H9 (cell line): ENCODE data around the gene MAGI1. TPM values are rescaled to one million over a fixed set of nuclear protein-coding genes. Genes with fewer than 3 reads are reported as not detected.

ENCODE experiments used
- DNase-seq: peaks from one replicate; pipeline ENCODE4 v3.0.0-alpha.2; 2017
- H2AFZ ChIP-seq: one replicate; pipeline ENCODE4 v1.6.1; 2013; ENCODE audit warnings: mild to moderate bottlenecking, low read length, control low read depth, moderate library complexity
- H2AK5ac ChIP-seq: 2 replicates; pipeline ENCODE4 v1.6.1; 2013; ENCODE audit warnings: low read length, control low read depth, mixed read lengths; ENCODE audit not compliant: insufficient read length
- H2BK120ac ChIP-seq: one replicate; pipeline ENCODE4 v1.6.1; 2013; ENCODE audit warnings: low read depth, mild to moderate bottlenecking, low read length, control low read depth, inconsistent platforms; ENCODE audit not compliant: poor library complexity, severe bottlenecking
- H2BK12ac ChIP-seq: 2 replicates; pipeline ENCODE4 v1.6.1; 2013; ENCODE audit warnings: low read length, control low read depth, mixed read lengths, low read depth; ENCODE audit not compliant: insufficient read length
- H2BK15ac ChIP-seq: 2 replicates; pipeline ENCODE4 v1.6.1; 2013; ENCODE audit warnings: low read depth, low read length, control low read depth
- H2BK20ac ChIP-seq: one replicate; pipeline ENCODE4 v1.6.1; 2013; ENCODE audit warnings: low read depth, mild to moderate bottlenecking, low read length, control low read depth, inconsistent platforms; ENCODE audit not compliant: poor library complexity, severe bottlenecking
- H2BK5ac ChIP-seq: 2 replicates; pipeline ENCODE4 v1.6.1; 2013; ENCODE audit warnings: low read length, control low read depth, mixed read lengths; ENCODE audit not compliant: insufficient read length
- H3K14ac ChIP-seq: 2 replicates; pipeline ENCODE4 v1.6.1; 2013; ENCODE audit warnings: low read length, control low read depth; ENCODE audit not compliant: insufficient read depth
- H3K18ac ChIP-seq: 2 replicates; pipeline ENCODE4 v1.6.1; 2013; ENCODE audit warnings: low read depth, mild to moderate bottlenecking, mixed read lengths, low read length, control low read depth; ENCODE audit not compliant: insufficient read length
- H3K23ac ChIP-seq: 2 replicates; pipeline ENCODE4 v1.6.1; 2013; ENCODE audit warnings: low read length, control low read depth, mixed read lengths, low read depth; ENCODE audit not compliant: insufficient read length
- H3K23me2 ChIP-seq: 2 replicates; pipeline ENCODE4 v1.6.1; 2013; ENCODE audit warnings: low read depth, mild to moderate bottlenecking, mixed read lengths, low read length, control low read depth; ENCODE audit not compliant: insufficient read length, poor library complexity, severe bottlenecking
- H3K27ac ChIP-seq: 2 replicates; pipeline ENCODE4 v1.5.1; 2013; ENCODE audit warnings: low read length, control low read depth, mixed read lengths, low read depth; ENCODE audit not compliant: insufficient read length
- H3K27me3 ChIP-seq: 2 replicates; pipeline ENCODE4 v1.6.1; 2013; ENCODE audit warnings: low read length, control low read depth, inconsistent platforms; ENCODE audit not compliant: insufficient read depth
- H3K4ac ChIP-seq: 2 replicates; pipeline ENCODE4 v1.6.1; 2013; ENCODE audit warnings: low read depth, mild to moderate bottlenecking, control low read depth, inconsistent platforms, low read length, moderate library complexity
- H3K4me1 ChIP-seq: 2 replicates; pipeline ENCODE4 v1.6.1; 2013; ENCODE audit warnings: low read length, control low read depth, inconsistent platforms; ENCODE audit not compliant: insufficient read depth
- H3K4me2 ChIP-seq: 2 replicates; pipeline ENCODE4 v1.6.1; 2013; ENCODE audit warnings: low read length, control low read depth, mixed read lengths; ENCODE audit not compliant: insufficient read length, insufficient read depth
- H3K56ac ChIP-seq: 2 replicates; pipeline ENCODE4 v1.6.1; 2013; ENCODE audit warnings: low read depth, mild to moderate bottlenecking, mixed read lengths, low read length, control low read depth; ENCODE audit not compliant: insufficient read length
- H3K79me1 ChIP-seq: 2 replicates; pipeline ENCODE4 v1.6.1; 2013; ENCODE audit warnings: low read depth, mild to moderate bottlenecking, moderate library complexity, low read length, control low read depth, inconsistent platforms; ENCODE audit not compliant: insufficient read depth, poor library complexity, severe bottlenecking
- H3K79me2 ChIP-seq: 2 replicates; pipeline ENCODE4 v1.6.1; 2013; ENCODE audit warnings: low read length, control low read depth, inconsistent platforms; ENCODE audit not compliant: insufficient read depth
- H3K9ac ChIP-seq: 2 replicates; pipeline ENCODE4 v1.6.1; 2013; ENCODE audit warnings: low read length, control low read depth, mixed read lengths; ENCODE audit not compliant: insufficient read length; ENCODE audit errors: extremely low read depth
- H3K9me3 ChIP-seq: one replicate; pipeline ENCODE4 v1.6.1; 2013; ENCODE audit warnings: low read depth, low read length, inconsistent platforms; ENCODE audit not compliant: control insufficient read depth
- H3T11ph ChIP-seq: one replicate; pipeline ENCODE4 v1.6.1; 2013; ENCODE audit warnings: mild to moderate bottlenecking, low read length, control low read depth, inconsistent platforms
- H4K20me1 ChIP-seq: one replicate; pipeline ENCODE4 v1.6.1; 2013; ENCODE audit not compliant: control insufficient read depth, insufficient read length, insufficient read depth
- H4K5ac ChIP-seq: 2 replicates; pipeline ENCODE4 v1.6.1; 2013; ENCODE audit warnings: low read depth, mild to moderate bottlenecking, mixed read lengths, low read length, control low read depth; ENCODE audit not compliant: insufficient read length
- H4K8ac ChIP-seq: replicated peaks from 2 replicates; pipeline ENCODE4 v1.6.1; 2013; ENCODE audit warnings: low read length, control low read depth, mixed read lengths, low read depth; ENCODE audit not compliant: insufficient read length
- H4K91ac ChIP-seq: 2 replicates; pipeline ENCODE4 v1.6.1; 2013; ENCODE audit warnings: low read depth, mild to moderate bottlenecking, moderate library complexity, mixed read lengths, low read length, control low read depth; ENCODE audit not compliant: insufficient read length
- H3K27ac Mint-ChIP-seq, 3 experiments: 2 replicates in 2 of 3; 3 replicates in 1 of 3; pipeline ENCODE4 v1.8.0; 2020 to 2021; ENCODE audit warnings: mixed read lengths in 3 of 3, mild to moderate bottlenecking in 1 of 3, moderate library complexity in 1 of 3
- H3K27me3 Mint-ChIP-seq: 2 replicates; pipeline ENCODE4 v1.8.0; 2021; ENCODE audit warnings: low read depth, mild to moderate bottlenecking, moderate library complexity, mixed read lengths
- H3K36me3 Mint-ChIP-seq, 3 experiments: 2 replicates in 2 of 3; 3 replicates in 1 of 3; pipeline ENCODE4 v1.8.0; 2020 to 2021; ENCODE audit warnings: low read depth in 3 of 3, mixed read lengths in 3 of 3; ENCODE audit not compliant: insufficient read depth in 1 of 3
- H3K4me1 Mint-ChIP-seq, 2 experiments: 2 replicates each; pipeline ENCODE4 v1.8.0; 2020; ENCODE audit warnings: mixed read lengths in 2 of 2
- H3K4me3 Mint-ChIP-seq, 2 experiments: 2 replicates in 1 of 2; 3 replicates in 1 of 2; pipeline ENCODE4 v1.8.0; 2020 to 2021; ENCODE audit warnings: mild to moderate bottlenecking in 2 of 2, mixed read lengths in 2 of 2, moderate library complexity in 1 of 2
- H3K9me3 Mint-ChIP-seq, 2 experiments: 2 replicates in 1 of 2; 3 replicates in 1 of 2; pipeline ENCODE4 v1.8.0; 2020; ENCODE audit warnings: mild to moderate bottlenecking in 2 of 2, mixed read lengths in 2 of 2, moderate library complexity in 1 of 2
- WGBS: extraction: QIAGEN DNeasy Blood & Tissue Kit; methylation state at CpG from one replicate; pipeline ENCODE4 v1.1.7; 2013; ENCODE audit warnings: missing lambda C conversion rate, low lambda C conversion rate, mixed read lengths; ENCODE audit not compliant: insufficient read length; ENCODE audit errors: extremely low coverage; 5-methylcytosine and 5-hydroxymethylcytosine counted together
- total RNA-seq: library from RNA; stranded (reverse); gene quantifications from 2 replicates; pipeline ENCODE4 v1.2.1, GENCODE V29; 2021
- TF ChIP-seq, protein P1 (sequence below): fragments of 200-600 bp; sonication (generic); conservative IDR thresholded peaks from 3 replicates; pipeline ENCODE4 v1.8.0; 2021; ENCODE audit warnings: antibody characterized with exemption, mild to moderate bottlenecking

The MAGI1 gene
- total RNA-seq, 1 experiment from 2014 or later = 65.7 TPM

- H3K4me1 ChIP-seq = peaks cover 12% of the 10 kb centered on the region
- no peaks in the 10 kb centered on the region for H3K79me1 ChIP-seq
- H3K9ac ChIP-seq = no peak overlapping the region
- no peak overlapping the region for H2BK120ac ChIP-seq
- H3K27me3 Mint-ChIP-seq = peaks cover 7% of the 10 kb centered on the region
- H3K36me3 Mint-ChIP-seq = no peaks in the 10 kb centered on the region
- H3T11ph ChIP-seq = no peak overlapping the region
- H3K4me2 ChIP-seq = peak overlapping the region; percentile 22
- H3K4me1 Mint-ChIP-seq = peaks cover 72 to 80% of the 10 kb centered on the region in 2 experiments
- no peak overlapping the region for H4K8ac ChIP-seq
- peak overlapping the region; percentile 9 for H3K27ac ChIP-seq
- peak overlapping the region; percentile 88 to 99 (median 92) for H3K27ac Mint-ChIP-seq
- H3K27me3 ChIP-seq = peaks cover 2% of the 10 kb centered on the region; the same call in 1 of the 2 replicates
- no peak overlapping the region for H3K56ac ChIP-seq
- no peaks in the 10 kb centered on the region for H3K9me3 Mint-ChIP-seq
- H2BK5ac ChIP-seq = no peak overlapping the region
- H3K4ac ChIP-seq = no peak overlapping the region
- H3K79me2 ChIP-seq = peaks cover 2% of the 10 kb centered on the region; the same call in 1 of the 2 replicates
- WGBS = no CpG with 5 or more reads among the region's 7 CpGs
- TF ChIP-seq, protein P1, sequence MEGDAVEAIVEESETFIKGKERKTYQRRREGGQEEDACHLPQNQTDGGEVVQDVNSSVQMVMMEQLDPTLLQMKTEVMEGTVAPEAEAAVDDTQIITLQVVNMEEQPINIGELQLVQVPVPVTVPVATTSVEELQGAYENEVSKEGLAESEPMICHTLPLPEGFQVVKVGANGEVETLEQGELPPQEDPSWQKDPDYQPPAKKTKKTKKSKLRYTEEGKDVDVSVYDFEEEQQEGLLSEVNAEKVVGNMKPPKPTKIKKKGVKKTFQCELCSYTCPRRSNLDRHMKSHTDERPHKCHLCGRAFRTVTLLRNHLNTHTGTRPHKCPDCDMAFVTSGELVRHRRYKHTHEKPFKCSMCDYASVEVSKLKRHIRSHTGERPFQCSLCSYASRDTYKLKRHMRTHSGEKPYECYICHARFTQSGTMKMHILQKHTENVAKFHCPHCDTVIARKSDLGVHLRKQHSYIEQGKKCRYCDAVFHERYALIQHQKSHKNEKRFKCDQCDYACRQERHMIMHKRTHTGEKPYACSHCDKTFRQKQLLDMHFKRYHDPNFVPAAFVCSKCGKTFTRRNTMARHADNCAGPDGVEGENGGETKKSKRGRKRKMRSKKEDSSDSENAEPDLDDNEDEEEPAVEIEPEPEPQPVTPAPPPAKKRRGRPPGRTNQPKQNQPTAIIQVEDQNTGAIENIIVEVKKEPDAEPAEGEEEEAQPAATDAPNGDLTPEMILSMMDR = no peak
- no peak overlapping the region for H3K14ac ChIP-seq
- no peak overlapping the region for H3K23ac ChIP-seq
- H3K4me3 Mint-ChIP-seq = peak overlapping the region; percentile 12 to 66; a peak in 3 of 5 replicates
- no peak overlapping the region for H2BK12ac ChIP-seq
- H4K20me1 ChIP-seq = no peaks in the 10 kb centered on the region
- H2BK20ac ChIP-seq = no peak overlapping the region
- H4K5ac ChIP-seq = no peak overlapping the region
- no peak overlapping the region for H2AFZ ChIP-seq
- H3K9me3 ChIP-seq = no peaks in the 10 kb centered on the region
- H2AK5ac ChIP-seq = no peak overlapping the region
- H4K91ac ChIP-seq = no peak overlapping the region
- peaks cover 2% of the 10 kb centered on the region for H3K23me2 ChIP-seq
- no peak overlapping the region for H2BK15ac ChIP-seq
- H3K18ac ChIP-seq = no peak overlapping the region
- DNase-seq = peak; percentile 64
These were observed 88.1 kb downstream of the MAGI1 start for GRCh38 chr3:65950340-65951326.
